Brain microvascular endothelial cell (primary cell): ENCODE results near the gene PHAF1.

Experiments
- DNase-seq: peaks from one replicate; pipeline ENCODE4 v3.0.0-alpha.2; 2020
- H3K27ac ChIP-seq: fragments of 250-450 bp; sonication (Bioruptor Pico); 2 replicates; pipeline ENCODE4 v1.5.1; 2020; ENCODE audit warnings: mild to moderate bottlenecking, moderate library complexity
- H3K27me3 ChIP-seq: fragments of 250-450 bp; sonication (Bioruptor Pico); replicated peaks from 2 replicates; pipeline ENCODE4 v1.5.1; 2020; ENCODE audit warnings: mild to moderate bottlenecking
- H3K36me3 ChIP-seq: fragments of 250-450 bp; sonication (Bioruptor Pico); replicated peaks from 2 replicates; pipeline ENCODE4 v1.5.1; 2020; ENCODE audit warnings: mild to moderate bottlenecking
- H3K4me3 ChIP-seq: 2 replicates; pipeline ENCODE4 v1.5.1; 2011; ENCODE audit warnings: low read depth, mild to moderate bottlenecking, control low read depth, low read length, moderate library complexity
- CTCF ChIP-seq: IDR thresholded peaks from 2 replicates; pipeline ENCODE4 v1.5.1; 2011; ENCODE audit warnings: low read depth, mild to moderate bottlenecking, moderate library complexity, low read length, control low read depth, inconsistent platforms; ENCODE audit errors: missing control alignments
- in situ Hi-C: cut with HindIII; loops from 2 replicates; pipeline ENCODE4 v1.10.0; 2017; ENCODE audit warnings: low sequenced_read_pairs, low pct_ligation_motif_present

The PHAF1 gene

DNA sequence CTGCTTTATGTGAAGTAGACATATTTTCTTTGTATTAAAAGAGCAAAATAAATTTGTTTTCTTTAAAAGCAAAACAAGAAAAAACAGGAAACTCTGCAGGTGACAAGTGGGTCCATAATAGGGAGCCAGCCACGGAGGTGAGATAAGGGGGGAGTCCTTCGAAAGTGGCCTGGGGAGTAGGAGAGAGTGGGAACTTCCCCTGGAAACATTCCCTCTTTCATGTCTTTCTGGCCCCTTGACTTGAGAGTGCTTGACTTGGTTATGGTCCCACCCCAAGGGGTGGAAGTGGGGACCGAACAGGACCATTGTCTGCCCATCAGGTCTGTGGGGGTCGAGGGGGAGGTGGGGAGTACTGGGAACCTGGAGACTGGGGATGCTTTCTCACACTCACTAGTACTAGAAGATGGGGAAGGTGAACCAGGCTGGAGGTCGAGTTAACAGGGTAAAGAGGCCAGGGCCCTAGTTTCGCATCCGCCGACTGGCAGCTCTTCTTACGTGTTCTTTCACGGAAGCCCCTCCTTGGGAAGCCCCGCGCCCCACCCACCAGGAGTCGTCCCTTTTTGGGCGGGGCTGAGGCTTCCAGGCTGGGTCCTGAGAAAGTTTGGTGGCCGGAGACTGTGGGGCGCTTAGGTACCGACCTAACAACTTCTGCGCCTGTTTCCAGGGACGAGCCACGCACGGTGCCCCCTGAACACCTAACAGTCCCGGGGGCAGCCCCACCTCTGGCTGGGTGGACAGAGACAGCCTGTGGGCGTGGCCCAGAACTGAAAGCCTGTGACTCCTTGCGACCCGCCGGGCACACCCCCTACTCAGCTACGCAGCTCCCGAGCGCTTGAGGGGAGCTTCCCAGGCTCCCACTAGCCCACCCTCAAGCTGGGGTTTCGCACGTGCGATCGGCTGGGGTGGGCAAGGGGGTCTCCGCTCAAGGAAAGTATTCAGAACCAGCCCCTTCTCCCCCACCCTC, 49.2 kb downstream of the PHAF1 start:
- Histone ChIP-seq H3K4me3 (peak overlapping the region; percentile 80), H3K36me3 (no peaks in the 10 kb centered on the region), H3K27ac (no peak overlapping the region), H3K27me3 (peaks cover 20% of the 10 kb centered on the region)
- no peak for TF ChIP-seq CTCF
- in situ Hi-C loops = no loop called here
- DNase-seq = no peak

DNA sequence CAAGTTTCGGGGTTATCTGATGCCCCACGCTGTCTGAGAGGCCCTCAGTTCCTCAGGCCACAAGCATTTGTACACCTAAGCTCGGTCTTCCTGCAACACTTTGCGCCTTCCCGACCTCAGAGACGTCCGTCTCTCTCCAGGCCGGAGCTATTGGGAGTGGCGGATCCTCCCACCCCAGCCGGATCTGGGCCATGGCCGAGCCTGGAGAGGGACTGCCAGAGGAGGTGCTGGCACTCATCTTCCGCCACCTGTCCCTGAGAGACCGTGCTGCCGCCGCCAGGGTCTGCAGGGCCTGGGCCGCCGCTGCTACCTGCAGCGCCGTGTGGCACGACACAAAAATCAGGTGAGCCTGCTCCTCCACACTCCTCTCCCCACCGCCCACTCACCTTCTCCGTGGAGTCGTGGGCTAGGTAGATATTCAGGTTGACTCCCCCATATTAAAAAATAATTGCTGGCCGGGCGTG, 51.9 kb downstream of the PHAF1 start:
- H3K27me3 ChIP-seq = peaks cover 37% of the 10 kb centered on the region
- in situ Hi-C loops = no loop called here
- no peak overlapping the region for H3K4me3 ChIP-seq
- no peaks in the 10 kb centered on the region for H3K36me3 ChIP-seq
- no peak overlapping the region for H3K27ac ChIP-seq
- TF ChIP-seq CTCF = no peak
- no peak for DNase-seq

DNA sequence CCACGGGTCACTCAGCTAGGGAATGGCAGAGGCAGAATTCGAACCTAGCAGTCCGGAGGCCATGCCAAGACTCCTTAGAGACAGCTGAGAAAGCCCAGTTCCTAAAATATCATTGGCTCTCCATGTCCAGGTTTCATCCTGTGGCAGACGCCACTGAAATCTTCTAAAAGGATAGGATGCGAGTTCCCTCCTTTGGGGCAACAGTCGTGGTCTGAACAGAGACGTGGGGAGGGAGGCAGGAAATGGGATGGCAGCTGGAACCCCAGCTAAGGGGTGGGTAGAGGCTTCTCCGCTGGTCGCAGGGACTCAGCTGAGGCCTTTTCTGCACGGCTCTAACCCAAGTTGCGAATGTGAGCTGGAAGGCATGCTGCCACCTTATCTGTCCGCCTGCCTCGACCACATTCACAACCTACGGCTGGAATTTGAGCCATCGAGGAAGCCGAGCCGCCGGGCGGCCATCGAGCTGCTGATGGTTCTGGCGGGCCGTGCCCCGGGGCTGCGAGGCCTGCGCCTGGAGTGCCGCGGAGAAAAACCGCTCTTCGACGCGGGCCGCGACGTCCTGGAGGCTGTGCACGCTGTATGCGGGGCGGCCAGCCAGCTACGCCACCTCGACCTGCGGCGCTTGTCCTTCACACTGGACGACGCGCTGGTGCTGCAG, 52.9 kb downstream of the PHAF1 start:
- TF ChIP-seq CTCF = no peak
- H3K27ac ChIP-seq = no peak overlapping the region
- in situ Hi-C loops = no loop called here
- peaks cover 47% of the 10 kb centered on the region for H3K27me3 ChIP-seq
- no peak overlapping the region for H3K4me3 ChIP-seq
- no peaks in the 10 kb centered on the region for H3K36me3 ChIP-seq
- no peak for DNase-seq

DNA sequence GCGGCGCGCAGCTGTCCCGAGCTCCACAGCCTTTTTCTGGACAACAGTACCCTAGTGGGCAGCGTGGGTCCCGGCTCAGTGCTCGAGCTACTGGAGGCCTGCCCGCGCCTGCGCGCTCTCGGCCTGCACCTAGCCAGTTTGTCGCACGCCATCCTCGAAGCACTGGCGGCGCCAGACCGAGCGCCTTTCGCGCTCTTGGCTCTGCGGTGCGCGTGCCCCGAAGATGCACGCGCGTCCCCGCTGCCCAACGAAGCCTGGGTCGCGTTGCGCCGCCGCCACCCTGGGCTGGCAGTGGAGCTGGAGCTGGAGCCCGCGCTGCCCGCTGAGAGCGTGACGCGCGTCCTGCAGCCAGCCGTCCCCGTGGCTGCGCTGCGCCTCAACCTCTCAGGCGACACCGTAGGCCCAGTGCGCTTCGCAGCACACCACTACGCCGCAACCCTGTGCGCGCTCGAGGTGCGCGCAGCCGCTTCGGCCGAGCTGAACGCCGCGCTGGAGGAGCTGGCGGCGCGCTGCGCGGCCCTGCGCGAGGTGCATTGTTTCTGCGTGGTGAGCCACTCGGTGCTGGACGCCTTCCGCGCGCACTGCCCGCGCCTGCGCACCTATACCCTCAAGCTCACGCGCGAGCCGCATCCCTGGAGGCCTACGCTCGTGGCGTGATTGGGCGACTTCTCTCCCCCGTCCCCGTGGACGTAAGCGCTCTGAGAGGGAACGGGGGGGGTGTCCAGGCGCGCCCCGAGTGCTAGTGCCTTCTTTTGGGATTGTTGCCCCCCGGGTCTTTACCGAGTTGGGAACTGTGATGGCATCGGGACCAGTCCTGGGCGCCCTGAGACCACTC, 53.6 kb downstream of the PHAF1 start:
- in situ Hi-C loops = no loop called here
- H3K27ac ChIP-seq = no peak overlapping the region
- H3K4me3 ChIP-seq = no peak overlapping the region
- no peaks in the 10 kb centered on the region for H3K36me3 ChIP-seq
- DNase-seq = no peak
- H3K27me3 ChIP-seq = peaks cover 47% of the 10 kb centered on the region
- TF ChIP-seq CTCF = no peak

DNA sequence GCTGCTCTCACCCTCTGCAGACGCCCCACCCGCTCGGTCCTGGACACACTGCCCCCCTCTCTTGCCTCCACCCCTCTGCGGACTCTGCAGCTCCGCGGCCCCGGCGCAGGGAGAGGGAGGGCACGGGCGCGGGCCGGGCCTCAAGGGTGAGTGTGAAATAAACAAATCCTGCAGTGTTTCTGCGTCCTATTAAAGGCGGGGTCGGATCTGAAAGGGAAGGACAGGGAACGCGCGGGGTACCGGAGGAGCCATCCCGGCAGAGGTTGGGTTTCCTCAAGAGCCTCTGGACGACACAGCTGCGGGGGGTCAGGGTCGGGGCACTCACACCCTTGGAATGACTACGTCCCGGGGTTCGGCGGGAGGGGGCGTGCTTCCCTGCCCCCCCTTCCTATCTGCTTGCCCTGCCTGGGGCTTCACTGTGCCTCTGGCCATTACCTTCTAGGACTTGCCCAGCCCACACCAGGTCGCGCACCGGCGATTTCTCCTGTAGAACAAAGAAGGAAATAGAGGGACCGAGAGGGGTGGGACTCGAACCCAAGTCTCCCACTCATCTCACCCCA, 54.3 kb downstream of the PHAF1 start:
- no peak for DNase-seq
- no peak for TF ChIP-seq CTCF
- Histone ChIP-seq H3K36me3 (no peaks in the 10 kb centered on the region), H3K27ac (no peak overlapping the region), H3K27me3 (peaks cover 47% of the 10 kb centered on the region), H3K4me3 (no peak overlapping the region)
- in situ Hi-C loops = no loop called here
